NK-92 (cell line): Measurements from ENCODE around the gene ZNF414.
A peak's percentile ranks its signal among the peaks of the same experiment; 100 is the strongest.
"Not testable (repeated sequence)": the region's sequence is repeated elsewhere in the genome, so short reads cannot be mapped to it uniquely, and the experiment has no call there.

ENCODE experiments used
- DNase-seq: peaks from one replicate; lab custom pipeline; 2025; ENCODE audit not compliant: unreplicated experiment; lab: John Stamatoyannopoulos, UW

Gene ZNF414

GRCh38 chr19:8513687-8514504 lies at the start of gene ZNF414:
ZNF414 (minus strand) TSS chr19:8514167; CDS start chr19:8514046, 121 bp downstream.
- DNase-seq = peak; percentile 70

- no peak for DNase-seq
These were observed 47.3 kb upstream of the ZNF414 start for GRCh38 chr19:8561075-8561764.

- DNase-seq = no peak
These were observed 44.4 kb upstream of the ZNF414 start for GRCh38 chr19:8558325-8558724.

- no peak for DNase-seq
These were observed 43.8 kb upstream of the ZNF414 start for GRCh38 chr19:8557642-8558238.

GRCh38 chr19:8553729-8554128 lies 39.8 kb upstream of the ZNF414 start:
- not testable (repeated sequence) for DNase-seq

GRCh38 chr19:8552810-8553209 lies 38.8 kb upstream of the ZNF414 start:
- no peak for DNase-seq

- DNase-seq = no peak
These were observed 36.1 kb upstream of the ZNF414 start for GRCh38 chr19:8550070-8550469.

GRCh38 chr19:8545743-8546142 lies 31.8 kb upstream of the ZNF414 start:
- no peak for DNase-seq

GRCh38 chr19:8544168-8544567 lies 30.2 kb upstream of the ZNF414 start:
- no peak for DNase-seq

- DNase-seq = no peak
These were observed 25.7 kb upstream of the ZNF414 start for GRCh38 chr19:8539621-8540149.

- DNase-seq = no peak
These were observed 23.1 kb upstream of the ZNF414 start for GRCh38 chr19:8537099-8537498.

- DNase-seq = no peak
These were observed 22.3 kb upstream of the ZNF414 start for GRCh38 chr19:8536282-8536681.

GRCh38 chr19:8532225-8532624 lies 18.3 kb upstream of the ZNF414 start:
- DNase-seq = no peak

- no peak for DNase-seq
These were observed 17.5 kb upstream of the ZNF414 start for GRCh38 chr19:8531470-8531869.

- no peak for DNase-seq
These were observed 16.2 kb upstream of the ZNF414 start for GRCh38 chr19:8530061-8530679.

GRCh38 chr19:8529369-8530006 lies 15.5 kb upstream of the ZNF414 start:
- DNase-seq = no peak

GRCh38 chr19:8528500-8528899 lies 14.5 kb upstream of the ZNF414 start:
- DNase-seq = no peak

GRCh38 chr19:8526345-8527091 lies 12.6 kb upstream of the ZNF414 start:
- no peak for DNase-seq

GRCh38 chr19:8525401-8525684 lies 11.4 kb upstream of the ZNF414 start:
- no peak for DNase-seq

GRCh38 chr19:8519388-8519787 lies 5.4 kb upstream of the ZNF414 start:
- DNase-seq = no peak
